GM18870 (cell line): ENCODE measurements around the gene WSCD2.

Source experiments
- ATAC-seq: cut with Tn5 transposase; IDR thresholded peaks from one replicate; pipeline ENCODE4 v1.9.1; 2021; ENCODE audit warnings: moderate library complexity; ENCODE audit not compliant: unreplicated experiment

The WSCD2 gene

DNA sequence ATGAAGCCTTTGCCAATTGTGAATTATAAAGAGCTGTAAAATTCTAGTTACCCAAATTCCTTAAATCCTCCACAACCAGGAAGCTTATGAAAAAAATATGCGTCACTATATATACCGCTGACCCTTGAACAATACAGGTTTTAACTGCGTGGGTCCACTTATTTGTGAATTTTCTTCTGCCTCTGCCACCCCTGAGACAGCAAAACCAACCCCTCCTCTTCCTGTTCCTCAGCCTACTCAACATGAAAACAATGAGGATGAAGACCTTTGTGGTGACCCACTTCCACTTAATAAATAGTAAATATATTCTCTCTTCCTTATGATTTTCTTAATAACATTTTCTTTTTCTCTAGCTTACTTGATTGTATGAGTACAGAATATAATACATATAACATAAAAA, 167.9 kb downstream of the WSCD2 start:
- no peak for ATAC-seq

DNA sequence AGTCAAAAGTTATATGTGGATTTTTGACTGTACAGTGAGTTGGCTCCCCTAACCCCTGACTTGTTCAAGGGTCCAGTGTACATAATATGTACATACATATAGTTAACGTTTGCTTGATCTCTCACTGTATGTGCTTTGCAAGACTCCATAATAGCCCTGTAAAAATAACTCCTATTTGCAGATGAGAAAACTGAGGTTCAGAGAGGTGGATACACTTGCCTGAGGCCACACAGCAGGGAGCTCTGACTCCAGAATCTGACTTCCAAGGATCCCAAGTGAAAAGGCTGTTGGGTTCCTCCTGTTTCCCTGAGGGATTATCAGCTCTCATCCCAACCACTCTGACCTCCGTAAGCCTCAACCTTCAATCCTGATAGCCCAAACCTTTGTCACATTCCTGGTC, 168.3 kb downstream of the WSCD2 start:
- no peak for ATAC-seq

DNA sequence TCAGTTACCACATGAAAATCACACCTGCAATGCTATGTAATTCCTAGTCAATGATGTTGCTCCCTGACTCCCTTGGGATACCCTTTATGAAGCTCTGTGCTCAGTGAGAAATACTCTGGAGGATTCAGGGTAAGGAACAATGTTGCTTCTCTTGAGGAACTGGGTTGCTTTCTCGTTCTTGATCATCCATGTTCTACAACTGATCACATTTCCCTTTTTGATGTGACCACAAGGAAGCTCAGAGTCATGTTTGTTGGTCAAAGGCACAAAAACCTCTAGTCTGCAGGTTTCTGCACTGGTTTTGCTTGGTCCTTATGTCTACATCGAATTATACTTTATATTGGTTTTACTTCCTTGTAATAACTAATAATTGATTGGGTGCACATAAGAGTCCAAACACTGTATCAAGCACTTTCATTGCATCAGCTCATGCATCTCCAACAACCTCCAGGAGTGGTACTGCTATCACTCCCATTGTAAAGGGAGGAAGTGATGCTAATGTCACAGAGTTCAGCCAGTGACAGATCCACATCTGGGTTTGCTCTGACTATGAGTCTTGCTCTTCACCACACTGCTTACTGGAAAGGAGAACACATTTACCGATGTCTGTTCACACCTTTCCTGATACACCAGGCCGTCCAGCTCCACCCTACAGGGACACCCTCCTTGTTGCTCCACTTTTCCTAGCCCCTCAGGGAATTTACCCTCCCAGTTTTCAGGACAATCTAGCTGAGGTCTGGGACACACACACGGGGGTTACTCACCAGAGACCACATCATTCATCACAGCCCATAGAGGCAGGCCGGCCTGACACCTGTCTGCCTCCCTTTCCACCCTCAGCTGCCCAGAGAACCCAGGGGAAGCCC, 169.0 kb downstream of the WSCD2 start:
- peak; percentile 59 for ATAC-seq

DNA sequence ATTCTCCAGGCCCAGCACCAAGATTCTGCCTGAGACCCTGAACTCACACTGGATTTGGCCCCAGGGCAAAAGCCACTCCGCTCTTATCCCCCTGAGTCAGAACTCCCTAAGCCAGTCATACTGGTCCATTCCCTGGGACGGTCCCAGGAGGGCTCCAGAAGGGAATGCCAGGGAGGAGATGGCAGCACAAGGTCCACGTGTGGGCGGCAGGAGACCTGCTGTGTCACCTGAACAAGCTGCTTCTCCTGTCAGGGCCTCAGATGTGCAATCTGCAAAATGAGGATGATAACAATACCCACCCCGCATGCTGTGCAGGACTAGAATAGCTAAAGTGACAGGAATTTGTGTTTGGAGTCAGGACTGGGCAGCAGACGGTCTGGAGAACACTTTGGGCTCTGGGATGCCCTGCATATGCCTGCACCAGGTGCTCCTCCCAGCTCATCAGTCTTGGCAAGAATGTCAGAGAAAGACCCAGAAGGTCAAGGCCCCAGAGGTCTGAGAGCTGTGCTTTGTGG, 169.7 kb downstream of the WSCD2 start:
- no peak for ATAC-seq

DNA sequence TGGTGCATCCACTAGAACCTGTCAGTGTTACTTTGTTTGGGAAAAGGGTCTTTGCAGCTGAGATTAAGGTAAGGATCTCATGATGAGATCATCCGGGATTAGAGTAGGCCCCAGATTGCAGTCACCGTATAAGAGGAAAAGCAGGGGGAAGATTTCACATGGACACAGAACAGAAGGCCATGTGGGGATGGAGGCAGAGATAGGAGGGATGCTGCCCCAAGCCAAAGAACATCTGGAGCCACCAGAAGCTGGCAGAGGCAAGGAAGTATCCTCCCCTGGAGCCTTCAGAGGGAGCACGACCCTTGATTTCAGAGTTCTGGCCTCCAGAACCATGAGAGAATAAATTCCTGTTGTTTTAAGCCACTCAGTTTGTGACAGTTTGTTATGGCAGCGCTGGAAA, 170.4 kb downstream of the WSCD2 start:
- ATAC-seq, result no peak
